Prostate gland (tissue), 1 donor: ENCODE results near the gene ACTN4.

Source experiments
- POLR2A ChIP-seq: fragments of 450-650 bp; IDR thresholded peaks from one replicate; pipeline ENCODE4 v1.6.1; 2016; ENCODE audit warnings: antibody characterized with exemption, mild to moderate bottlenecking
- POLR2AphosphoS5 ChIP-seq: sonication (generic); formaldehyde crosslinking; IDR thresholded peaks from one replicate; pipeline ENCODE4 v1.6.1; 2017; ENCODE audit warnings: antibody characterized with exemption

DNA sequence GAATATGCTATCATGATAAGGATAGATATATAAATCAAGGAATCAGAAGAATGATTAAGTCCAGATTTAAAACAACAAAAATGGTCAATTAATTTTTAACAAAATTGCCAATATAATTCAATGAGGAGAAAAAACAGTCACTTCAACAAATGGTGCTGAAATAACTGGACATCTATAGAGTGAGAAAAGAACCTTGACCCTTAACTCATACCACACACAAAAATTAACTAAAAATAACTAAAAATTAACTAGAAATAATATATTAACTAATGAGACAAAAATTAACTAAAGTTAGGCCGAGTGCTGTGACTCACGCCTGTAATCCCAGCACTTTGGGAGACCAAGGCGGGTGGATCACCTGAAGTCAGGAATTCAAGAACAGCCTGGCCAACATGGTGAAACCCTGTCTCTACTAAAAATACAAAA lies 116.4 kb downstream of the ACTN4 start:
- TF ChIP-seq POLR2A = no peak
- no peak for TF ChIP-seq POLR2AphosphoS5
